HG02973 (cell line): Measurements from ENCODE around the gene GLRX2.
"Not testable (repeated sequence)": the region's sequence is repeated elsewhere in the genome, so short reads cannot be mapped to it uniquely, and the experiment has no call there.

Source experiments
- ATAC-seq: cut with Tn5 transposase; IDR thresholded peaks from one replicate; pipeline ENCODE4 v1.9.1; 2021; ENCODE audit warnings: moderate library complexity; ENCODE audit not compliant: unreplicated experiment

Gene GLRX2, protein sequence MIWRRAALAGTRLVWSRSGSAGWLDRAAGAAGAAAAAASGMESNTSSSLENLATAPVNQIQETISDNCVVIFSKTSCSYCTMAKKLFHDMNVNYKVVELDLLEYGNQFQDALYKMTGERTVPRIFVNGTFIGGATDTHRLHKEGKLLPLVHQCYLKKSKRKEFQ

DNA sequence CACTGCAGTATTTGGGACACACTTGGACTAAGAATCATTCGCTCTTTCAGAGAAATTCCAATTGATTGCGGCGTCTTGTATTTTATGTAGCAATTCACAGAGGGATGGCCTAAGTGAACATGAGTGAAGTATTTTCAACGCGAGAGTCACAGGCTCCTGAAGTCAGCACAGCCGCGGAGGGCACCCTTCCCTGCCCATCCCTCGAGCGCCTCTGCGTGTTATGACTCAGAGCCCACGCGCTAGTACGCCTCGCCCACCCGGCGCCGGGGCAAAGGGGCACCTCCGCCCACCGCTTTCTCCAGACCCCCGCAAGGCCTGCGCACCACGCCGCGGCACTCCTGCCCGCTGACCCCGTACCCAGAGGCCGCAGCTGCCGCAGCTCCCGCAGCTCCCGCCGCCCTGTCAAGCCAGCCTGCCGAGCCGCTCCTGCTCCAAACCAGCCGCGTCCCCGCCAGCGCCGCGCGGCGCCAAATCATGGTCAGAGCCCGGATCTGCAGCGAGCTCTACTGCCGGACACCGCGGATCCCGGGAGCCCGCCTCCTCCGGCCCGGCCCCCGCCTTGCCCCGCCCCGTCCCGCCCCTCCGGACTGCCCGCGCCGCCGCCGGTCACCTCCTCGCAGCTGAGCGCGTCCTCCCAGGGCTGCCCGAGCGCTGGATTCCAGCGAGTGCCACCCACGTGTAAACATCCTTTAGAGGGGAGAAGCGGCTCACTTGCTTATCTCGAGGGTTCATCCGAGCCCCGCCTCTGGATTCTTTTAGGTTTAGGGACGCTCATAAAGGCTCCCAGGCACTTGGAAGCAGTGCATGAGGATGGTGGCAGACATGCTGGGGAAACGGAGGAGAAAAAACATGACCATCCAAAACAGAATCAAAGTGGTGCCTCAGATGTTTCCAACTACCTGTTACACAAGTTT lies at the start of gene GLRX2:
TSS of gene GLRX2 (minus strand) at position 508 of the 914 bp plus-strand sequence. CDS start at position 476, 32 bp downstream.
- peak; percentile 85 for ATAC-seq

GRCh38 chr1:193144999-193145398 lies 39.8 kb upstream of the GLRX2 start:
- no peak for ATAC-seq

DNA sequence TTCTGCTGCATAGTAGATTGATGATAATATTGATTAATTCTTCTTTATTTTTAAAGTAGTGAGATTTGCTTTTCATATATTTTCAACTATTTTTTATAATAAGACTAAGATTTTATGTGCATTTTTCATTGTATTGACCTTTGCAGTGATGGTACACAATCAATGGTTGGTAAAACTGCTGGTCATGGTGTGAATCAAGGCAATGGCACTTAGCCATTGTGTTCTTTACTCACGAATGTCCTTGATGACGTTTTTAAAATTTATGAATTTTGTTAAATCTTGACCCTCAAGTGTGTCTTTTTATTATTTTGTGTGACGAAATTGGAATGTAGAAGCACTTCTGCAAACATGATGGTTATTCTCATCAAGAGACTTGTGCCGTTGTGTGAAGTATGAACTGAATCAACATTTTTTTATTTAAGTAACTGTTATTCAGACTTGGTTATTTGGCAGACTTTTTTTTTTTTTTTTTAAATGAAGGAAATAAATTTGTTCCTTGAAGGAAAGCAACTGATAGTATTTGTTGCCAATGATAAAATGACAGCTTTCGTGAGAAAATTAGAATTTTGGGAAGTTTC lies 39.2 kb upstream of the GLRX2 start:
- no peak for ATAC-seq

DNA sequence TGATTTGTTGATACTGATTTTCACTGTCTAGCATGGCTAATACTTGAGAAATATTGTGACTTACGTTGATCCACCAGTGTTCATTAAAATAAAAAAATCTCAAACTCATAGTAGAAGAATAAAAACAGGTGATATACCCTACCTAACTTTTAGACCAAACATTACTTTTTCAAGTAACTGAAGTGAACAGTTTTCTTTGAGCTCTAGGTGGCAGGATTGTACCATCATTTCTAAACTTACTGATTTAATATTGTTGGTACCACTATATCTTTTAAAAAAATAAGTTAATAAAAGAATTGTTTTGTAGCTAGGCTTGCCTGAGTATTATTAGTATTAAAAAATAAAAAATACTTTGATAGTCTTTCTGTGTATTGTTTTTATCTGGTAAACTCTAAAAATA lies 38.1 kb upstream of the GLRX2 start:
- ATAC-seq, result no peak

DNA sequence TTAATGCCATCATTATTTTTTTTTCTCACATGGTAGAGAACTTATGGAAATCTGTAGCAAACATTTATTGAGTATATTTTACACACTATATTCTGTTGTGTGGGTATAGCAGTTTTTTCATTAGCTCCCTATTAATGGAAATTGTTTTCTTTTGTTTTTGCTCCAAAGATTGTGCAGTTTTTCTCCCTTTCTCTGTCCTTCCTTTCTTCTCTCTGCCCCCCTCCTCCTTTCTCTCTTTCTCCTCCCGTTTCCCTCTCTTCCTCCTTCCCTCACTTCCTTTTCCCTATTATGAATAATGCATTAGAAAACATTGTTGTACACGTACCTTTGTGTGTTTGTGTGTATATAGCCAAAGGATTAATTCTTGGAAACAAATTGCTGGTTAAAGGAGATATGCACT lies 37.2 kb upstream of the GLRX2 start:
- ATAC-seq, result no peak

DNA sequence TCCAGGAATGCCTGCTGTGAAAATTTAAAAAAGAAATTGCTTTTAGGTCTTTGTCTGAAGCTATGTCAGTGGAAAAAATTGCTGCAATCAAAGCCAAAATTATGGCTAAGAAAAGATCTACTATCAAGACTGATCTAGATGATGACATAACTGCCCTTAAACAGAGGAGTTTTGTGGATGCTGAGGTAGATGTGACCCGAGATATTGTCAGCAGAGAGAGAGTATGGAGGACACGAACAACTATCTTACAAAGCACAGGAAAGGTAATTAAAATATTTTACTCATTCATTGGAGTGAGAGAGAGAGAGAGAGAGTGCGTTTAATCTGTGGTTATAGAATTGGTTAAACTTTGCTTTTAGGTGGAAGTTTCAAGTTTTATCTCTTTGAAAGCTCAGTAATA lies 36.6 kb upstream of the GLRX2 start:
- no peak for ATAC-seq

- ATAC-seq, result no peak
Measured at GRCh38 chr1:193140254-193140653, 35.0 kb upstream of the GLRX2 start.

GRCh38 chr1:193131266-193131860 lies 26.1 kb upstream of the GLRX2 start:
- ATAC-seq, result peak; percentile 75

- no peak for ATAC-seq
Measured at GRCh38 chr1:193125369-193125768, 20.2 kb upstream of the GLRX2 start.

DNA sequence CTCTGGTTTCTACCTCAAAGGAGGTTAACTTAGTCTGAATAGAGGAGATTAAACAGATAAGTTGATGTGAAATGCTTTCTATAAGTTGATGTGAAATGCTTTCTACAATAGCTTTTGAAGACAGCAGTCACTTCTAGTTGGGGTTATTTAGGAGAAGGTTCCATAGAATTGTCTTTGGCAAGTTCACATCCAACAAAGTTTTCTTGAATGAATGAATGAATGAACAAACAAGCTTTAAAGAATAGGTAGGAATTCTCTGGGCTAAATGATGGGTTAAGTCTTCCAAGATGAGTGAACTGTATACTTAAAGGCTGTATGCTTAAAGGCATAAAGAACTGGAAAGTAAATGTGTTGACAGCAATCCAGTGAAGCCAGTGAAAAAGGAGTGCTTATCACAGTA lies 18.5 kb upstream of the GLRX2 start:
- no peak for ATAC-seq

DNA sequence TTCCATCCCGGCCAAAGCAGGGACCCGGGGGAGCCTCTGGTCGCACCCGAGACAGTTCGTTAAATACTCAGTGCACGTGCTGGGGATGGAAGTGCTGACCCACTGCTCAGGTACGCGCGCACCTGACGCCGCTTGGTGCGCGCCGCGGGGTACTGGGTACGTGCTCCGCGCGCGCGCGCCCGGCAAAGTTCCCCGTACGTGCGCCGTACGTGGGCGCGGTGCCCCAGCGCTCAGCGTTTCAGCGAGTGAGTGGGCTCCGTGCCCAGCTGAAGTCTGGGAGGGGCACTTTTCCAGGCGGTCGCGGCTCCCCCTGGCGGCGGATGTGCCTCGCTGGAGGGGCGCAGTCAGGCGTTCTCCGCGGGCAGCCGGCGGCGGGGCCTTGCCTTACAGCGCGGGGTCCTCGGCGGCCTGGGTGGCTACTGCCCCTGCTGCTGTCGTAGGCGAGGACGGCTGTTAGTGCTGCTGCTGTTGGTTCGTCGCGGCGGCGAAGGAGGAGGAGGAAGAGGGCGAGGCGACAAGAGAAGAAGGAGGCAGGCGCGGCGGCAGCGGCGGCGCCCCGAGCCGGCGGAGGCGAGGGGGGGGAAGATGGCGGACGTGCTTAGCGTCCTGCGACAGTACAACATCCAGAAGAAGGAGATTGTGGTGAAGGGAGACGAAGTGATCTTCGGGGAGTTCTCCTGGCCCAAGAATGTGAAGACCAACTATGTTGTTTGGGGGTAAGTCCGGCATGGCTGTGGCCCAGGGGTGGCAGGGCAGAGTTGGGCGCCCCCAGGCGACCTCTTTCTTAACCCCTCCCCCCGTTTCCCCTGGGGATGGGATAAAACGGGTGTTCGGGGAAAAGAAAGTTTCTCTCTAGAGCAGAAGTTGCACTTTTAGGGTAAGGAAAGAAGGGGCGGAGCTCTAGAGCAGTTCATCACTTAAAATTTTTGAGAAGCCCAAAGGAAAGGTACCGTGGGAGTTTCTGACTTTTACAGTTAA lies 16.7 kb upstream of the GLRX2 start, which contains the start of gene CDC73:
TSS of gene CDC73 (plus strand) at position 416 of the 978 bp plus-strand sequence. CDS start at position 586, 170 bp downstream.
- peak; percentile 95 for ATAC-seq

DNA sequence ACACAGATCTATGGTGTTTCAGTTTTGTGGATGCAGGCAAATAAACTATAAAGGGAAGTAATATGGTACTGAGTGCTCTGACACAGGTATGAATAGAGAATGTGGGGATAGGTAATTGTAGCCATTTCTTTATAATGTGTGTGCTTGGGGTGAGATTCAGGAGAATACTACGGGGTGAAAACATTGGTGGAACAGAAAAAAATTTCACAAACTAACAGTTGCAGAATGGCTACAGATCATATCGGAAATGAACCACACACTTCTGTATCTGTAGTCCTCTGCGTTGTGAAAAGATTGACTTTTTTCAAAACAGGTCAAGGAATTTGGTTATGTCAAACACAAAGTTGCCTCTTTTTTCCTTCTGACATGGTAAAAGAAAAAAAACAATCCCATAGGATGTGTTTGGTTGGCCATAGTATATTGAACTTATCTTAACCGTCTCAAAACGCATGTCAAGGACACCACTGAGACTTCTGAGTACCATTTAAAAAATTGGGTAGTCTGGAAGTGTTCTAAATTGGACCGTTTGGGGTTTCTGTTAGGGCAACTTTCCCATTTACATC lies 15.5 kb upstream of the GLRX2 start:
- ATAC-seq, result no peak

DNA sequence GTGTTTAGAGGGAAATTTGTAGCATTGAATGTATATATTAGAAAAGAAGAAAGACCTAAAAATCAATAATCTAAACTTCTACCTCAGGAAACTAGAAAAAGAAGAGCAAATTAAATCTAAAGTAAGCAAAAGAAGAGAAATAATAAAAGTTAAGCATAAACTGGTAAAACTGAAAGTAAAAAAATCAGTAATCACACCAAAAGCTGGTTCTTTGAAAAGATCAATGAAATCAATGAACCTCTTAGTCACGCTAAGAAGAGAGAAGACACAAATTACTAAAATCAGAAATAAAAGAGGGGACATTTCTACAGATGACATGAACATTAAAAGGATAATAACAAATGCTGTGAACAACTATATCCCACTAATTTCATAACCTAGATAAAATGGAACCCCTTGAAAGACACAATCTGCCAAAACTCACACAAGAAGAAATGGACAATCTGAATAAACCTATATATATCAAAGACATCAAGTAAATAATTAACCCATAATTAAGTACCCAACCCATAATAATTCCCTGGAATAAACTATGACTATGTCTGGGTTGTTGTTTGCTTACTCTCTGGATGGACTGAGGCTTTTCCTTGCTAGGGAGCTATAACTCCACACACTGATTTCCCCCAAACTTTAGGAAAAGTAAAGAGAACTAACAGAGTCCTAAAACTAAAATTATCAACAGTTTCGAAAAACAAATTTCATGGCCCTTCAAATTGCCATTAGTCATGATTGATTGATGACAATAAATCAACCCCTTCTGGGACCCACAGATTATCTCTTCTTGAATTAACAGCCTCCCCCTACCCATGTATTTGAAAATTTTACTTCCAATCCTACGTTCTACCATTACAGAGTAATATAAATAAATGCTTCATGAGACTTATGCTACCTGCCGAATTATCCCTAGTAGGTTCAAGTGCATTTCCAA lies 13.9 kb upstream of the GLRX2 start:
- no peak for ATAC-seq

DNA sequence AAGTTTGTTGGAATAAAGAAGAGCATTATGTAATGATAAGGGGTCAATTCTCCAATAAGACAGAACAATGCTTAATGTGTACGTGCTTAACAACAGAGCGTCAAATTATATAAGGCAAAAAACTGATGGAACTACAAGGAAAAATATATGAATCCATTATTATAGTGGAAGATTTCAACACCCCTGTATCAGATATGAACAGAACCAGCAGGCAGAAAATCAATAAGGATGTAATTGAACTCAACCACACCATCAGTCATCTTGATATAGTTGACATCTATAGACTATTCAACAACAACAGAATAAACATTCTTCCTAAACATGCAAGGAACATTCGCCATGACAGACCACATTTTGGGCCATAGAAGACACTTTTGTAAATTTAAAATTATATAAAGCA lies 13.0 kb upstream of the GLRX2 start:
- ATAC-seq, result no peak

GRCh38 chr1:193117167-193117566 lies 12.0 kb upstream of the GLRX2 start:
- not testable (repeated sequence) for ATAC-seq

DNA sequence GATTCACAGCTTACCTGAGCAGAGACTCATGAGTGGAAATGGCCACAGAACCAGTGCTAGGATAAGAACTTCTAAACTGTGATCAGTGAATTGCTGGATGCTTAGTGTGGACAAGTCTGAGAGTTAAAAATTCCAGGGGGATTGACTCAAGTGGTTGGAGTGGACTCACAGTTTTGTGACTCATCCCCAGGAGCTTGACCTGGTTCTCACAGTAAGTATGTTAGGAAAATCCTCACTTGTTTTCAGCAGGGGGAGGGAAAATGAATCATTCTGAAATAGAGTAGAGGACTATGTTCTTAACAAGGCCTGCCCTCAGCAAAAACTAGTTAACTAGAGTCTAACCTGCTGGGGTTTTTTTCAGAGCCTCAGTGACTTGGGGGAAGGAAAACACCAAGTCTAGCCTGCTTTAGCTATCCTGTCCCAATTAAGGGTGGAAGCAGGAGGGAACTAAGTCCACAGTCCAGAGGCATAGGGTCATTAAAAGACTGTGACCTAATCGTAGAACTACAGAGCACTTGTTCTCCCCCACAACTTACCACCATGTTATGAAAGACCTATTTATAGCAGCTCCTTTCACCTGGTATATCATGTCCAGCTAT lies 10.5 kb upstream of the GLRX2 start:
- no peak for ATAC-seq

- no peak for ATAC-seq
Measured at GRCh38 chr1:193114485-193115095, 9.4 kb upstream of the GLRX2 start.

GRCh38 chr1:193113992-193114332 lies 8.7 kb upstream of the GLRX2 start:
- no peak for ATAC-seq
